ENCODE data around the gene TNNT2.

Gene TNNT2

GRCh38 chr1:201324821-201325677, 52.4 kb downstream of the TNNT2 start:
- DNase-seq (ENCODE audit: low read depth, low spot score) = no peak

GRCh38 chr1:201324306-201324705, 53.2 kb downstream of the TNNT2 start:
- H3K4me3 ChIP-seq (ENCODE audit: low read length) = no peak overlapping the region
- no peak for DNase-seq (ENCODE audit: low read depth, low spot score)

More at GRCh38 chr1:201324821-201325677, 52.4 kb downstream of the TNNT2 start:
- no peak overlapping the region for H3K4me3 ChIP-seq (ENCODE audit: low read length)

GRCh38 chr1:201322653-201323510, 54.6 kb downstream of the TNNT2 start:
- H3K4me3 ChIP-seq (ENCODE audit: low read length) = no peak overlapping the region
- no peak for DNase-seq (ENCODE audit: low read depth, low spot score)

GRCh38 chr1:201321826-201322390, 55.6 kb downstream of the TNNT2 start:
- no peak for DNase-seq (ENCODE audit: low read depth, low spot score)
- no peak overlapping the region for H3K4me3 ChIP-seq (ENCODE audit: low read length)

GRCh38 chr1:201320168-201320788, 57.2 kb downstream of the TNNT2 start:
- DNase-seq (ENCODE audit: low read depth, low spot score) = no peak
- H3K4me3 ChIP-seq (ENCODE audit: low read length) = no peak overlapping the region

- H3K4me3 ChIP-seq (ENCODE audit: low read length) = no peak overlapping the region
- no peak for DNase-seq (ENCODE audit: low read depth, low spot score)
Measured at GRCh38 chr1:201319631-201320030, 57.8 kb downstream of the TNNT2 start.

- no peak for DNase-seq (ENCODE audit: low read depth, low spot score)
- H3K4me3 ChIP-seq (ENCODE audit: low read length) = no peak overlapping the region
Measured at GRCh38 chr1:201318504-201319340, 58.8 kb downstream of the TNNT2 start.

- H3K4me3 ChIP-seq (ENCODE audit: low read length) = no peak overlapping the region
- no peak for DNase-seq (ENCODE audit: low read depth, low spot score)
Measured at GRCh38 chr1:201317551-201317950, 59.9 kb downstream of the TNNT2 start.

GRCh38 chr1:201316556-201316955, 60.9 kb downstream of the TNNT2 start:
- no peak for DNase-seq (ENCODE audit: low read depth, low spot score)
- H3K4me3 ChIP-seq (ENCODE audit: low read length) = no peak overlapping the region

GRCh38 chr1:201313086-201313485, 64.4 kb downstream of the TNNT2 start:
- DNase-seq (ENCODE audit: low read depth, low spot score) = no peak
- H3K4me3 ChIP-seq (ENCODE audit: low read length) = no peak overlapping the region

- no peak for DNase-seq (ENCODE audit: low read depth, low spot score)
- no peak overlapping the region for H3K4me3 ChIP-seq (ENCODE audit: low read length)
Measured at GRCh38 chr1:201312298-201312697, 65.2 kb downstream of the TNNT2 start.

GRCh38 chr1:201311356-201312011, 66.0 kb downstream of the TNNT2 start:
- peak; percentile 98 for DNase-seq (ENCODE audit: low read depth, low spot score)
- H3K4me3 ChIP-seq (ENCODE audit: low read length) = peak overlapping the region; percentile 20

GRCh38 chr1:201310986-201311355, 66.5 kb downstream of the TNNT2 start:
- DNase-seq (ENCODE audit: low read depth, low spot score) = no peak
- H3K4me3 ChIP-seq (ENCODE audit: low read length) = peak overlapping the region; percentile 20

- no peak overlapping the region for H3K4me3 ChIP-seq (ENCODE audit: low read length)
- no peak for DNase-seq (ENCODE audit: low read depth, low spot score)
Measured at GRCh38 chr1:201310251-201310985, 67.1 kb downstream of the TNNT2 start.

- DNase-seq (ENCODE audit: low read depth, low spot score) = peak; percentile 84
- H3K4me3 ChIP-seq (ENCODE audit: low read length) = no peak overlapping the region
Measured at GRCh38 chr1:201309416-201309815, 68.1 kb downstream of the TNNT2 start.

Measured in Jurkat, Clone E6-1 (cell line).